ENCODE measurements around the gene TMEM178B. TPM values are rescaled to one million over a fixed set of nuclear protein-coding genes. Genes with fewer than 3 reads are reported as not detected.

Gene TMEM178B
- total RNA-seq, 3 donors from 2014 or later (not counting 1 experiment from before 2014, with no cell fraction given) = not detected

- no peaks in the 10 kb centered on the region for H3K4me1 ChIP-seq (ENCODE audit: control insufficient read depth, insufficient read depth, low read length)
- H3K4me3 ChIP-seq (ENCODE audit: low read length) = no peak overlapping the region
- no peak for TF ChIP-seq CTCF (IDR thresholded peaks at IDR 0.05)
- no peaks in the 10 kb centered on the region for H3K36me3 ChIP-seq (ENCODE audit: control insufficient read depth, insufficient read depth, low read length)
- H3K27me3 ChIP-seq (ENCODE audit: control insufficient read depth, insufficient read depth, low read length) = no peaks in the 10 kb centered on the region
- no peaks in the 10 kb centered on the region for H3K9me3 ChIP-seq (ENCODE audit: control insufficient read depth, insufficient read depth, low read length)
- Mint-ChIP-seq H3K4me3 (no peak overlapping the region), H3K27me3 (ENCODE audit: low read depth in 2 of 2) (peaks cover 12 to 13% of the 10 kb centered on the region in 2 donors), H3K9me3 (no peaks in the 10 kb centered on the region), H3K27ac (no peak overlapping the region), H3K4me1 (no peaks in the 10 kb centered on the region), H3K36me3 (no peaks in the 10 kb centered on the region)
- DNase-seq (no peak), ATAC-seq (no peak)
- no peak overlapping the region for H3K27ac ChIP-seq (ENCODE audit: low read length)
- WGBS (ENCODE audit: insufficient coverage) = 96% methylated on average over 3 of the region's 4 CpGs
- intact Hi-C loops (cut with micrococcal nuclease) = no loop called here
Measured at GRCh38 chr7:141369422-141369821, 295.6 kb downstream of the TMEM178B start.

- intact Hi-C loops (cut with micrococcal nuclease) = no loop called here
- H3K4me1 ChIP-seq (ENCODE audit: control insufficient read depth, insufficient read depth, low read length) = no peaks in the 10 kb centered on the region
- no peaks in the 10 kb centered on the region for H3K36me3 Mint-ChIP-seq
- ATAC-seq (no peak), DNase-seq (no peak)
- H3K9me3 Mint-ChIP-seq = no peaks in the 10 kb centered on the region
- no peak overlapping the region for H3K27ac ChIP-seq (ENCODE audit: low read length)
- H3K27ac Mint-ChIP-seq = no peak overlapping the region
- no peaks in the 10 kb centered on the region for H3K27me3 ChIP-seq (ENCODE audit: control insufficient read depth, insufficient read depth, low read length)
- H3K4me3 Mint-ChIP-seq = no peak overlapping the region
- no peaks in the 10 kb centered on the region for H3K9me3 ChIP-seq (ENCODE audit: control insufficient read depth, insufficient read depth, low read length)
- no peak overlapping the region for H3K4me3 ChIP-seq (ENCODE audit: low read length)
- no peak for TF ChIP-seq CTCF (IDR thresholded peaks at IDR 0.05)
- WGBS (ENCODE audit: insufficient coverage) = 75% methylated on average over 5 of the region's 5 CpGs
- no peaks in the 10 kb centered on the region for H3K4me1 Mint-ChIP-seq
- peaks cover 12 to 17% of the 10 kb centered on the region in 2 donors for H3K27me3 Mint-ChIP-seq (ENCODE audit: low read depth in 2 of 2)
- H3K36me3 ChIP-seq (ENCODE audit: control insufficient read depth, insufficient read depth, low read length) = no peaks in the 10 kb centered on the region
Measured at GRCh38 chr7:141370178-141370577, 296.3 kb downstream of the TMEM178B start.

- no peaks in the 10 kb centered on the region for H3K4me1 ChIP-seq (ENCODE audit: control insufficient read depth, insufficient read depth, low read length)
- DNase-seq (no peak), ATAC-seq (no peak)
- Mint-ChIP-seq H3K27ac (no peak overlapping the region), H3K27me3 (ENCODE audit: low read depth in 2 of 2) (peaks cover 12 to 22% of the 10 kb centered on the region in 2 donors), H3K4me1 (no peaks in the 10 kb centered on the region), H3K36me3 (no peaks in the 10 kb centered on the region), H3K9me3 (no peaks in the 10 kb centered on the region), H3K4me3 (no peak overlapping the region)
- H3K9me3 ChIP-seq (ENCODE audit: control insufficient read depth, insufficient read depth, low read length) = no peaks in the 10 kb centered on the region
- WGBS (ENCODE audit: insufficient coverage) = 90% methylated on average over 5 of the region's 5 CpGs
- no peaks in the 10 kb centered on the region for H3K36me3 ChIP-seq (ENCODE audit: control insufficient read depth, insufficient read depth, low read length)
- TF ChIP-seq CTCF (IDR thresholded peaks at IDR 0.05) = no peak
- no peak overlapping the region for H3K27ac ChIP-seq (ENCODE audit: low read length)
- H3K4me3 ChIP-seq (ENCODE audit: low read length) = no peak overlapping the region
- intact Hi-C loops (cut with micrococcal nuclease) = no loop called here
- H3K27me3 ChIP-seq (ENCODE audit: control insufficient read depth, insufficient read depth, low read length) = no peaks in the 10 kb centered on the region
Measured at GRCh38 chr7:141370650-141371049, 296.8 kb downstream of the TMEM178B start.

GRCh38 chr7:141374425-141374824, 300.6 kb downstream of the TMEM178B start:
- H3K4me1 Mint-ChIP-seq = no peaks in the 10 kb centered on the region
- Histone ChIP-seq H3K9me3 (ENCODE audit: control insufficient read depth, insufficient read depth, low read length) (no peaks in the 10 kb centered on the region), H3K27ac (ENCODE audit: low read length) (no peak overlapping the region), H3K4me1 (ENCODE audit: control insufficient read depth, insufficient read depth, low read length) (no peaks in the 10 kb centered on the region), H3K36me3 (ENCODE audit: control insufficient read depth, insufficient read depth, low read length) (no peaks in the 10 kb centered on the region), H3K4me3 (ENCODE audit: low read length) (no peak overlapping the region), H3K27me3 (ENCODE audit: control insufficient read depth, insufficient read depth, low read length) (no peaks in the 10 kb centered on the region)
- no peak for DNase-seq
- no peak overlapping the region for H3K27ac Mint-ChIP-seq
- ATAC-seq = no peak
- H3K36me3 Mint-ChIP-seq = no peaks in the 10 kb centered on the region
- no peak for TF ChIP-seq CTCF (IDR thresholded peaks at IDR 0.05)
- intact Hi-C loops (cut with micrococcal nuclease) = no loop called here
- H3K4me3 Mint-ChIP-seq = no peak overlapping the region
- H3K27me3 Mint-ChIP-seq (ENCODE audit: low read depth in 2 of 2) = peaks cover 6 to 24% of the 10 kb centered on the region in 2 donors
- 96% methylated on average over 9 of the region's 9 CpGs for WGBS (ENCODE audit: insufficient coverage)
- no peaks in the 10 kb centered on the region for H3K9me3 Mint-ChIP-seq

Data from natural killer cell (primary cell).